Keratinocyte (primary cell): Measurements from ENCODE around the gene PTCHD1. TPM values are rescaled to one million over a fixed set of nuclear protein-coding genes. Genes with fewer than 3 reads are reported as not detected.

ENCODE experiments used
- DNase-seq: peaks from one replicate; pipeline ENCODE4 v3.0.0-alpha.2; 2011; ENCODE audit warnings: low read depth, missing footprints, low spot score
- FAIRE-seq: peaks from 2 replicates; lab custom pipeline; 2011; peaks lifted over from hg19 to GRCh38; lab: Jason Lieb, UNC
- H2AFZ ChIP-seq: 2 replicates; pipeline ENCODE4 v1.6.0; 2012; ENCODE audit warnings: low read length, control low read depth, inconsistent platforms; ENCODE audit not compliant: control insufficient read depth
- H3K27ac ChIP-seq: 2 replicates; pipeline ENCODE4 v1.5.1; 2011; ENCODE audit warnings: low read length; ENCODE audit not compliant: control insufficient read depth, insufficient read depth
- H3K27me3 ChIP-seq: 3 replicates; pipeline ENCODE4 v1.6.0; 2011; ENCODE audit warnings: low read length; ENCODE audit not compliant: control insufficient read depth, insufficient read depth; ENCODE audit errors: extremely low read depth
- H3K36me3 ChIP-seq, 2 experiments: 2 replicates in 1 of 2; 3 replicates in 1 of 2; pipeline ENCODE4 v1.5.1; 2011; ENCODE audit warnings: low read length in 2 of 2, mild to moderate bottlenecking in 1 of 2; ENCODE audit not compliant: control insufficient read depth in 2 of 2, insufficient read depth in 2 of 2; ENCODE audit errors: extremely low read depth in 1 of 2
- H3K4me1 ChIP-seq: 3 replicates; pipeline ENCODE4 v1.5.1; 2011; ENCODE audit warnings: low read length; ENCODE audit not compliant: control insufficient read depth, insufficient read depth; ENCODE audit errors: extremely low read depth
- H3K4me2 ChIP-seq: 3 replicates; pipeline ENCODE4 v1.6.0; 2011; ENCODE audit warnings: low read depth, low read length; ENCODE audit not compliant: control insufficient read depth, insufficient read depth; ENCODE audit errors: extremely low read depth
- H3K4me3 ChIP-seq, 3 experiments: fragments of 200-600 bp in 1 of 3; sonication (generic) in 1 of 3; 2 replicates in 2 of 3; 3 replicates in 1 of 3; pipeline ENCODE4 v1.5.1; 2011 to 2016; ENCODE audit warnings: low read length in 3 of 3, mild to moderate bottlenecking in 3 of 3, control low read depth in 2 of 3, inconsistent platforms in 1 of 3, low read depth in 1 of 3, mixed read lengths in 1 of 3, mixed run types in 1 of 3, moderate library complexity in 1 of 3; ENCODE audit not compliant: control insufficient read depth in 2 of 3, insufficient read depth in 2 of 3; ENCODE audit errors: extremely low read depth in 1 of 3
- H3K79me2 ChIP-seq: 2 replicates; pipeline ENCODE4 v1.6.0; 2012; ENCODE audit warnings: low read length; ENCODE audit not compliant: control insufficient read depth, insufficient read depth
- H3K9ac ChIP-seq: 3 replicates; pipeline ENCODE4 v1.6.0; 2011; ENCODE audit warnings: low read length; ENCODE audit not compliant: control insufficient read depth, insufficient read depth; ENCODE audit errors: extremely low read depth
- H3K9me1 ChIP-seq: 3 replicates; pipeline ENCODE4 v1.6.0; 2011; ENCODE audit warnings: low read length; ENCODE audit not compliant: control insufficient read depth, insufficient read depth; ENCODE audit errors: extremely low read depth
- H3K9me3 ChIP-seq: 2 replicates; pipeline ENCODE4 v1.5.1; 2012; ENCODE audit warnings: low read depth, low read length; ENCODE audit not compliant: control insufficient read depth
- H4K20me1 ChIP-seq: 3 replicates; pipeline ENCODE4 v1.6.0; 2011; ENCODE audit warnings: low read length; ENCODE audit not compliant: control insufficient read depth, insufficient read depth; ENCODE audit errors: extremely low read depth
- CTCF ChIP-seq, 3 experiments: IDR thresholded peaks in 1 of 3; conservative IDR thresholded peaks in 1 of 3; optimal IDR thresholded peaks in 1 of 3; 2 replicates in 2 of 3; 3 replicates in 1 of 3; pipeline versions ENCODE3 to v1.5.1; 2011; ENCODE audit warnings: low read length in 3 of 3, mild to moderate bottlenecking in 3 of 3, moderate library complexity in 2 of 3, control low read depth in 1 of 3, inconsistent platforms in 1 of 3; ENCODE audit not compliant: insufficient read depth in 2 of 3; ENCODE audit errors: extremely low read depth in 1 of 3
- EZH2 ChIP-seq: IDR thresholded peaks from one replicate; pipeline ENCODE4 v1.6.1; 2012; ENCODE audit warnings: inconsistent platforms, mild to moderate bottlenecking, low read length, moderate library complexity
- dilution Hi-C: fragments of 300-500 bp; cut with MboI; formaldehyde crosslinking; loops from one replicate; pipeline ENCODE4 v1.7.0; 2020; ENCODE audit warnings: low sequenced_read_pairs; ENCODE audit not compliant: extremely low pct_ligation_motif_present
- polyA plus RNA-seq, 5 experiments: library from polyadenylated mRNA; depleted of rRNA in 3 of 5; stranded (reverse) in 3 of 5; stranded (forward) in 1 of 5; unstranded in 1 of 5; fragments of >200 nt; gene quantifications; 1 replicate in 1 of 5; 2 replicates in 3 of 5; 3 replicates in 1 of 5; pipeline versions ENCODE4 v1.2.1 to v1.2.3, GENCODE V29; 2011 to 2012; ENCODE audit warnings: missing spikeins in 2 of 5, low read depth in 1 of 5, low replicate concordance in 1 of 5

The PTCHD1 gene
- polyA plus RNA-seq, 1 donor (not counting 4 experiments of a cell fraction or from before 2014, with no cell fraction given) = not detected

- no peak for TF ChIP-seq CTCF (optimal IDR thresholded peaks at IDR 0.05 in 1 of 3, IDR thresholded peaks at IDR 0.05 in 1 of 3, conservative IDR thresholded peaks at IDR 0.05 in 1 of 3; ENCODE audit: extremely low read depth in 1 of 3, insufficient read depth in 2 of 3, low read length in 3 of 3)
- TF ChIP-seq EZH2 = no peak
- dilution Hi-C loops = no loop called here
- Histone ChIP-seq H3K9me1 (no peaks in the 10 kb centered on the region), H3K79me2 (no peaks in the 10 kb centered on the region), H3K4me3 (no peak overlapping the region), H3K4me1 (no peaks in the 10 kb centered on the region), H4K20me1 (no peaks in the 10 kb centered on the region), H2AFZ (no peak overlapping the region), H3K9ac (no peak overlapping the region), H3K27ac (no peak overlapping the region), H3K36me3 (no peaks in the 10 kb centered on the region), H3K9me3 (no peaks in the 10 kb centered on the region), H3K27me3 (no peaks in the 10 kb centered on the region), H3K4me2 (no peak overlapping the region)
- no peak for DNase-seq
- FAIRE-seq = no peak
Measured at GRCh38 chrX:23365541-23365940, 30.9 kb downstream of the PTCHD1 start.

- Histone ChIP-seq H3K9me3 (no peaks in the 10 kb centered on the region), H3K4me3 (no peak overlapping the region), H3K36me3 (no peaks in the 10 kb centered on the region), H2AFZ (no peak overlapping the region), H3K4me1 (no peaks in the 10 kb centered on the region), H4K20me1 (no peaks in the 10 kb centered on the region), H3K27ac (no peak overlapping the region), H3K4me2 (no peak overlapping the region), H3K9ac (no peak overlapping the region), H3K9me1 (no peaks in the 10 kb centered on the region), H3K79me2 (no peaks in the 10 kb centered on the region), H3K27me3 (no peaks in the 10 kb centered on the region)
- dilution Hi-C loops = no loop called here
- no peak for TF ChIP-seq EZH2
- TF ChIP-seq CTCF (optimal IDR thresholded peaks at IDR 0.05 in 1 of 3, IDR thresholded peaks at IDR 0.05 in 1 of 3, conservative IDR thresholded peaks at IDR 0.05 in 1 of 3; ENCODE audit: extremely low read depth in 1 of 3, insufficient read depth in 2 of 3, low read length in 3 of 3) = no peak
- DNase-seq (no peak), FAIRE-seq (no peak)
Measured at GRCh38 chrX:23366914-23367313, 32.3 kb downstream of the PTCHD1 start.
